HG03469 (cell line): ENCODE results near the gene CST4.
"Not testable (repeated sequence)": the region's sequence is repeated elsewhere in the genome, so short reads cannot be mapped to it uniquely, and the experiment has no call there.

Source experiments
- ATAC-seq: cut with Tn5 transposase; IDR thresholded peaks from one replicate; pipeline ENCODE4 v1.9.1; 2021; ENCODE audit warnings: mild to moderate bottlenecking, moderate library complexity, moderate number of reproducible peaks; ENCODE audit not compliant: unreplicated experiment

Gene CST4

DNA sequence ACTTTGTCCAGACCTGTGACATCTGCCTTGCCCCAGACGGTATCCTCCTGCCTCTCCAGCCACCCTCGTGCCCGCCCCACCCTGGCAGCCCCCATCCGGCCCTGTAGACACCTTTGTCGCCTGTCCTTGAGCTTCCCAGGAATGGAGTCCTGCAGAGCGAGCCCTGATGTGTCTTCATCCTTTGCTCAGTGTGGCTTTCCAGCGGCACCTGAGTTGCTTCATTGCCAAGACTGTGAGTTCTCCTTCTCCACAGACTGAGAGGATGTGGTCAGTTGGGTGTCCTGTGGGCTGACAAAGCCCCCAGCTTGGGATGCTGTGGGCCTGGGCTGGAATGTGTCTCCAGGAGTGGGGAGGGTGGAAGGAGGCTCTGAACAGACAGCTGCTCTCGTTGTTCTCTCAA lies 1.7 kb upstream of the CST4 start:
- no peak for ATAC-seq

DNA sequence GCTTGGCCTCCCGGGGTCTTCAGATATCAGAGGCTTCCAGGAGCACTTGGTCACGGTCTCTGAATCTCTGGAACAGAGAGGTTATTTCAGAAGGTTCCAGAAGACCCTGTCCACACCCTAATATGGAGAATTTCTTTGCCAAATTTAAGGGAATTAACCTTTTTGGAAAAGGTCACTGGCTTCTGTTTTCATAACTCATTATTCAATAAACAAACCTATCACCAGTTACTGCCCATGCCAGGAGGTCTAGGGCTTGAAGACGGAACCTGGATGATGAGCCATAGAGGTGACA lies 507 bp upstream of the CST4 start:
- ATAC-seq: no peak

- no peak for ATAC-seq
These were observed 852 bp downstream of the CST4 start for GRCh38 chr20:23687986-23688385.

DNA sequence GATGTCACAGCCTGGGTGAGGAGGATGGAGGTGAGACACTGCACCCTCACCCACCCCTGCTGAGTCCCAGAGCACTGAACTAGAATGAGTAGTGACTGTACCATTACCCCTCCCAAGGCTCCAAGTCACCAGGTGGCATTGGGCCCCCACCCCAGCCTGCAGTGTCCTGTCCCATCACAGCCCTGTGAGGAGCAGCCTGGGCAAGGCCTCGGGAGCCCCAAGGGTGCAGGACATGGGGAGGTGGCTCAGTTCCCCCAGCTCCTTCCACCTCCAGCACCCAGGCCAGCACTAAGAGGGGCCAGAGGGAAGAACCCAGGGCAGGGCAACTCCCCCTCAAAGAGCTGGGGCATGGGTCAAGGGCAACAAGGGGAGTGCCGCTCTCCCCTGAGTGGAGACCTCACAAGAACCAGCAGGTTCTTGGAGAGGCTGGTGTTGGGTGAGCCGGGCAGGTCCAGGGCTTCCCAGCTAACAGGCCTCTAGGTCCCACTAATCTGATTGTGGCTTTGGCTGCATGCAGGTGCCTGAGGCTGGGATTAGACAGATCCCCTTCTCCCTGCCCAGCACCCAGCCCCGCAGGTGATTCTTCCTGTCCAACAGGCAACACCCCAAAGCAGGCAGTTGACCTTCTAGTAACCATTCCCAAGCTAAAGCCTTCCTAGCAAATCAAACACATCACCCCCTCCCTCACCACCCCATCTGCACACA lies 2.6 kb downstream of the CST4 start:
- ATAC-seq: no peak

- ATAC-seq: not testable (repeated sequence)
These were observed 3.3 kb downstream of the CST4 start for GRCh38 chr20:23685529-23685896.

DNA sequence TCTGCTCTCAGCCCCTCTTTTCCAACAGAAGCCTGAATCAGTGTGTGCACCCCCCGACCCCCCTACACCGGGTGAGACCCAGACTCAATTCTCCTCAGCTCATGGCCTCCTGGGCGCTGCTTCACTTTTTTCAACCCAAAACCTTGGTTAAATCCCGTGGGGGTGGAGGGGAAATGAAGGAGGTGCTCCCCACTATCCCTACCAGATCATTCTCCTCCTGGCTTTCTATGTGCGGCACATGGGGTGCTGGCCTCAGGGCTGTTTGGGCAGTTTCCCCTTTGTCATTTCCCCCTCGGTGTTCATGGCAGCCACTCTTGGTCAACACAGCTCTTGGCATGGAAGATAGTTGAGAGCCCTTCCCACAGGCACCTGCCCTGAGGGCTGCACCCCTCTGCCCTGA lies 4.6 kb downstream of the CST4 start:
- no peak for ATAC-seq

- no peak for ATAC-seq
These were observed 5.0 kb downstream of the CST4 start for GRCh38 chr20:23683807-23684206.

- no peak for ATAC-seq
These were observed 5.6 kb downstream of the CST4 start for GRCh38 chr20:23683281-23683680.

- ATAC-seq: no peak
These were observed 8.7 kb downstream of the CST4 start for GRCh38 chr20:23680146-23680545.

DNA sequence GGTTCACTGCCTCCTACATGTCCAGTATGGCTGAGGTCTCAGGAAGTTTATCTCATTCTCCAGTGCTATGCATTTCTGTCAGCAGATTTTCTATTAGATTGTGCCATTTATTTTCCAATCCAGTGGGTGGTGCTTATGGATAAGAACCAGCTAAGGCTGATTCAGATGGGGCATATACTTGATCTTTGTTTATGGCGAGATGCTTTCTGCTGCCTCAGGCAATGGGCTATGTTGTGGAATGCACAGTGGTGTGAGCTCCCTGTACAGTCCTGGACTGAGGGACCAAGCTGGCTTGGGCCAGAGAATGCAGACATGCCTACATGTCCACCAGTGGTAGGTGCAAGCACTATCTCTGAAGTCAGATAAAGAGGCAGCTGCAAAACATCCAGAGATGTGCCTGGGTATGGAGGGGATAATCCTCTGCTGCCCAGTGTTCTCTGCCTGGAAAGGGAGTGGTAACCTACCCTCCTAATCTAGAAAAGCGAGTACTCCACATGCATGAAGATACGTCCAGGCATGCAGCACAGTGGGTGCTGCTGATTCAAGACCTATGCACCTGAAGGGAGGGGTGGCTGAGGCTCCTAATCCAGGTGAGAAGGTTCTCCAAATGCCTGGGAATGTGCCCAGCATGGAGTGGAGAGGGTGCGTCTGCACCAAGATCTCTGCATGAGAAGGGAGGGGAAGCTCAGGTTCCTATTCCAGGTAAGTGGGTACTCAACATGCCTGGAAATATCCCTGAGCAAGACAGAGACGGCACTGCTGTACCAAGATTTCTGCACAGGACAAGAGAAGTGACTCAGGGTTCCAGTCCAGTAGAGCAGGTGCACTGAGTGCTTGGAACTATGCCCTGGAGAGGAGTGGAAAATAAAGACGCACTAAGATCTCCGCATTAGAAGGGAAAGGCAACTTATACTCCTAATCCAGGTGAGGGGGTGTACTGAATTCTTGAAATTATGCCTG lies 9.4 kb downstream of the CST4 start:
- ATAC-seq: no peak

- ATAC-seq: no peak
These were observed 15.6 kb downstream of the CST4 start for GRCh38 chr20:23673209-23673608.

GRCh38 chr20:23672158-23672557 lies 16.7 kb downstream of the CST4 start:
- no peak for ATAC-seq

GRCh38 chr20:23671479-23671878 lies 17.4 kb downstream of the CST4 start:
- no peak for ATAC-seq

DNA sequence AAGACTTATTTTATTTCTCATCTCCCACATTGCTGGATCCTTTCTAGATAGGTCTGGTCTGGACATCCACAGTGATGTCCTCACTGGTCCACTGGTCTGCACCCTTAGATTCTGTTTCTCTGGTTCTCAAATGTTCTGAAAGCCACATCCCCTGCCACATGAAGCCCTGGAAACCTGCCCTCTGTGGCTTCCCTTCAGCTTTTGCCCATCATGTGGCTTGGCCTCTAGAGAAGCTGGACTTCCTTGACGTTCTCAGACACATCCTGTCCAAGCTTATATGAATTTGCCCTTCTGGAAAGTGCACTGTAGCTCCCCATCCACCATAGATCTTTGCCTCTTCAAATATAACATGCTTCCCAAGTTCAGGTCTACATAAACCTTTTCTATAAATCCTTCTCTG lies 18.5 kb downstream of the CST4 start:
- ATAC-seq: no peak

DNA sequence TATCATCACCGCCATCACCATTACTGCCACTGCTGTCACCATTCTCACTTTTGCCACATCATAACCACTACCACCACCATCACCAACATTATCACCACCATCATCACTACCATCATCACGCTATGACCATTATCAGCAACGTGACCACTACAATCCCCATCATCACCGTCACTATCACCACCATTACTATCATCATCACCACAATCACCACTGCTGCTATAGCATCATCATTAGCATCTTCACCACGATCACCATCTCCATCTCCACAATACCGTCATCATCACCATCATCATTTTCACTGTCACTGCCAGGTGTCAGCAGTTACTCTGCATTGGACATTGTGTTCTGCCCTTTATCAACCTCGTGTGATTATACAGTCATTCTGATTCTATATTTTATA lies 19.0 kb downstream of the CST4 start:
- no peak for ATAC-seq

DNA sequence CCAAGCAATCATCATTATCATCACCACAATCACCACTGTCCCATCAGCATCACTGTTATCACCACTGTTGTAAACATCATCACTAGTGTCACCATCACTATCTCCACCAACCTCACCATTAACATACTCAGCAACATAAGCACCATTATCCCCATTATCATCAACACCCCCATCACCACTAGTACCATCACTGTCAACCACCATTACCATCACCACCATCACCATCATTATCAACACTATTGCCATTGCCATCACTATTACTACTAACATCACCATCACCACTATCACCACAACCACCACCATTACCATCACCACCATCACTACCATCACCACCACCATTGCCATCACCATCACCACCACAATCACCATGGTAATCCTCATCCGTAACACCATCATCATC lies 19.5 kb downstream of the CST4 start:
- ATAC-seq: no peak

DNA sequence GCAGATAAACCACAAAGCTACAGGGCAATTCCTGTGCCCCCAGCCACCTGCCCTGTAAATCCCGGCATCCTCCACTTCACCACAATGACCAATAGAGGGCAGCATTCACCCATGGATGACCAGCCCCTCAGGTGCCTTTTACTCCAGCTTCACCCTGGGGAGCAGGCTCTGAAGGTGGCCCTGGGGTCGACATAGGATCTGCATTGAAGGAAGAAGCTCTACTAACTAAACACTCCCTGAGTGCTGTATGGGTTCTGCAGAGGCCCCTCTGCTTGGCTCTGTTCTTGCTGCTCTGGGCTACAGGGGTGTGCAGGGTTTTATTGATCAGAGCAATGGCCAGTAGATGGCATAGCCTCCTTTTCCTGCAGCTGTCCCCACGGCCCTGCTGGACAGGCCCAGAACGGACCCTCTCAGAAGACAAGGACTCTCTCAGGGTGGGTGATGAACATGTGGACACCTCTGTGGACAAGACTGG lies 20.3 kb downstream of the CST4 start:
- no peak for ATAC-seq

- no peak for ATAC-seq
These were observed 21.2 kb downstream of the CST4 start for GRCh38 chr20:23667666-23668065.

DNA sequence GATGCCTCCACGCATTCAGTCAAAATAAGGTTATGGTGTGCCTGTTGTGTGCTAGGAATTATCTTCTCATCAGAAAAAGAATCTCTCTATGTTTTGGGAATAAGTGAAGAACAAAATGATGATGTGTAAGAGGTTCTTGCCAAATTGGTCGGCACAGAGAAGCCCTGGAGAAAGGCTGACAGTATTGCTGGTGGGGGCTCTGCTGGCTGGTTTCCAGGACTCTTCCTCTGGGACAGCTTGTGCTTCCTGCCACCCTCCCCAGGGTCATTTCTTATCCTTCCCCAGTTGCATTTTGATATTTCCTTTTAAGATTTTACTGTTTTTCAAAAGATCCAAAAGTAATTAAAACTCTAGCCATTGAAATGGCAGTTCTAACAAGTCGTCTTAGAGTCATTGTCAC lies 22.1 kb downstream of the CST4 start:
- ATAC-seq: no peak

DNA sequence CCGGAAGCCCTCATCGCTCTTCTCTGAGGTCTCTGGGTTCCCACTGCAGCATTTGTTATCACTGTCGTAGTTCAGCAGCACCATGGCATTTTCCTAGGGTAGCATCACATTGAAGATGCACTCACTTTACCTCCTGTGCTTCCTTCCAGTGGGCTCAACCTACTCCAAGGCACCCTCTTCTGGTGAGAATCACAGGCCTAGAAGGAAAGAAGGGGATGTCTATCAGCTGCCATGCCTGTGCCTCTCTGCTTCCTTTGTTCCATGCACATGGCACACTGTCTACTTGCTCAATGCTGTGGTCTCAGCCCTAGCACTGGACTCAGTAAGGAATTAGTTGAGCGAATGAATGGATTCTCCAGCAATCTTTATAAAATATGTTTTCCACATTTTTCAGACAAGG lies 22.6 kb downstream of the CST4 start:
- ATAC-seq: no peak

DNA sequence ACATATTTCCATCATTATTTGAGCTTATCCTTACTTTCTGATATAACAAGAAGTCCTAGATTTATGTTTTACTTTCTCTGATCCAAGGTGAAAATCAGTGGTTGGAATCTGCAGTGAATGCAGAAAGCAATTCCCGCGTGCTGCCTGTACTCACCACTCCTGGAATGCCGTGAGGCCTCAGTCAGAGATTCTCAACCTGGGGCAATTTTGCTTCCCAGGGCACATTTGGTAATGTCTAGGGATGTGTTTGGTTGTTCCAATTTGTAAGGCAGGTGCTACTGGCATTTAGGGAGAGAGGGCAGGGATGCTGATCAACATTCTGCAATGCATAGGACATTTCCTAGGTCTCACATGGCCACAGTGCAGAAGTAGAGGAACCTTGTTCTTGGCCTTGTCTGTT lies 23.9 kb downstream of the CST4 start:
- no peak for ATAC-seq

DNA sequence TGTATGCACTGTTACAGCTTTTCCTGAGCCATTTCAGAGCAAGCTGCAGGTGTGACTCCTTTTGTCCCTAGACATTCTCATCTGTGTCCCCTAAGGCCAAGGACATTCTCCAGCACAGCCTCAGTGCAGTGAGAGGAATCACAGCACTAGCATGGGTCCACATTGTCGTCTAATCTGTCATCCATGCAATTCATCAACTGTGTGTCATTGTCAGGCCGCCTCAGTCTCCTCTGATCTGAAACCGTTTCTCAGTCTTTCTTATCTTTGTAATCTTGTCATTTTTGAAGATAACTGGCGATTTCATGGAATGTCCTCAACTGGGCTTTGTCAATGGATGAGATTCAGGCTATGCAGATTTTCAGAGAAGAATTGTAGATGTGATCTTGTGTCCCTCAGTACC lies 24.8 kb downstream of the CST4 start:
- ATAC-seq: not testable (repeated sequence)
